ENCODE results near the gene PSMD6.

The PSMD6 gene

DNA sequence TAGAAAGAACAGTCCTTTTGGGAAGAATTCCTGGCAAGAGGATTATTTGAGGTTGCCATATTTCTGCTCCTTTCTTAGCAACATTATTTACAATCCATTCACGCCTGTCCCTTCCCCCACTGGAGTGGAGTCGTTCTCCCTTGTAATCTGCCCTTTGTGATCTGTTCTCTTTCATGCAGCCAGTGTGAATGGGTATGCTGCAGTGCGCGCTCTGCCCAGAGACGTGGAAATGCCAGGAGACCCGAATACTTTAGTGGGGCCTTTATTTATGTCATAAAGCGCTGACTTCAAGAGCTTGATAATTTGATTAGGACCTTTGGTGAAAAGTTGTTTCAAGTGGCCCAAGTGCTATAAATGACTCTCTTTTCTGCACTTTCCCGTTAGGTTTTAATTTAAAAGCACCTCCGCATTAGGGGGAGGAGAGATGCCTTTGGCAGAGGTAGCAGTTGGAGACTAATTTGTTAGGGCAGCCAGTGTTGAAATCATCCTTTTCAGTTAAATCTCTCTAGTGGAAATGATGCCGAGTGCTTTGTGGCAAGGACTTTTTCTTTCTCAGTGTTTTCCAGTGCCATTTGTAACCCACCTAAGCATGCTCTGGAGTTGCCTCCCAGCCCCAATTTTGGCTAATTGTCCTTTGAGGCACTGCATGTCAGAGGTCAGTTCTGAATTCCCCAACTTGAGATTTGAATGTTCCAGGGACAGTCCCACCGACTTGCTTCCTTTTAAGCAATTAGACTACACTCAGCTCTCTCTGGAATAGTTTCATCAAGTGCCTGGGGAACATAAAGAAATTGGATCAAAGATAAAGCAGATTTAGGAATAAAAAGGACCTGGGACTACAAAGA, 52.4 kb downstream of the PSMD6 start:
- H3K27ac ChIP-seq, result no peak overlapping the region
- no peak for TF ChIP-seq ZFX (IDR thresholded peaks at IDR 0.05)
- no peak for TF ChIP-seq CTCF (conservative IDR thresholded peaks at IDR 0.05)

DNA sequence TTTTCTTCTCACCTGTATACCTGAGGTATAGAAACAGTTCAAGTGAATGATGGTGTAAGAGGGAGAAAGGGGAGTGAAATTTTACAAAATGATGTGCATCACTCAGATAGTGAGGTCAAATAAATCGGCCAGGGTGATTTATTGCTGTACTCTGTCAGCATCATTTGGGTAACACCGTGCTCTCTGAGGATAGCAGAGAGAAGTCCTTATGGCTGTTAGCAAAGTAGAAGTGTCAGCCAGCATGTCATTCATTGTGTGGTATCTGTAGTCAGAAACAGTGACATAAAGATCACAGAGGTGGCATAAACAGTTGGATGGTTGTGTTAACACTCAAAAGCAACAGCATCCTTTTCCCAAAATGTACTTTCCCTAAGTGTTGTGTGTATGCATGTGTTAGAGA, 53.4 kb downstream of the PSMD6 start:
- no peak overlapping the region for H3K27ac ChIP-seq
- no peak for TF ChIP-seq ZFX (IDR thresholded peaks at IDR 0.05)
- no peak for TF ChIP-seq CTCF (conservative IDR thresholded peaks at IDR 0.05)

DNA sequence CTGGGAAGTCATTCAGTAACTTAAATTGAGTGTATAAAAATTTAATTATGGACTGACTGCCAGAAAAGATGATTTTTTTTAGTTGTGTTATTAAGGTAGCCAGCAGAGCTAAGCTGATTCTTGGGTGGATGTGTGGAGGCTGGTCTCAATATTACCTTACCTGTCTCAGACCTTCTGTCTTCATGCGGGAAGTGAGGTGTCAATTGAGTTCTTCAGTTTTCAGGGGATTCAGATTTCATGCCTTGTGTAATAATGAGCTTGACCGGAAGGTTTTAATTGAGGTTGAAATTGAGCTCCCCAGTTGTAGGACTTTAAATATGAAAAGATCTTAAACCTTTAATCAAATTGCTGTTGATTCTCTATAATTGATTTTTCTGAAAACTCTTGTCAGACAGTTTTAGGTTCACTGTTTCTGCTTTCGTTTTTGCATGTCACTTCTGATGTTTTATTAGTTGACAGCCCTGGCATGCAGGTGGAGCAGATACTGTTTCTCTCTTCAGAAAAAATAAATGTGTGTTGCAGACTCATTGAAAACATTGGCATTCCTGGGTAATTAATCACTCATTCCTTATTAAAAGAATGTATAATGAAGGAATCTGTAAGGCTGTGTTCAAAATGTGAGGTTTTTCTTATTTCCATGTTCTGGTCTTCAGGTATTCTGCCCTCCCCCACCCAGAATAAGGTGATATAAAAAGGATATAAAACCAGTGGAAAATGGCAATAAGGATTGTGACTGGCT, 54.5 kb downstream of the PSMD6 start:
- no peak overlapping the region for H3K27ac ChIP-seq
- TF ChIP-seq ZFX (IDR thresholded peaks at IDR 0.05), result no peak
- TF ChIP-seq CTCF (conservative IDR thresholded peaks at IDR 0.05), result no peak

- H3K27ac ChIP-seq, result no peak overlapping the region
- TF ChIP-seq CTCF (conservative IDR thresholded peaks at IDR 0.05) (no peak), ZFX (IDR thresholded peaks at IDR 0.05) (no peak)
Observed at GRCh38 chr3:63967675-63968611, 55.4 kb downstream of the PSMD6 start.

DNA sequence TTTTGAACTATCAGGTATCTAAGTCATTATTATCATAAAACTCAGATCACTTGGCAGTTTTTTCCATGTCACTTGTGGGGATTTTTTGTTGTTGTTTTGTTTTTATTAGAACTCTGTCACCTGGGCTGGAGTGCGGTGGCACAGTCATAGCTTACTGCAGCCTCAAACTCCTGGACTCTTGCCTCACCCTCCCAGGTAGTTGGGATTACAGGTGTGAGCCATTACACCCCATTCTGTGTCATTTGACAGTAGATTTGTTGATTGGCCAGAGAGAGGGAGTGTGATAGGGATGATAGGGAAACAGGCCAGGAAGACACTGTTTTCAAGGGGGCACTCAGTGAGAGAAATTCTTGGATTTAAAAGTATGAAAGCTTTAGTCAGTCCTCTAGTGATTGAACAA, 56.4 kb downstream of the PSMD6 start:
- TF ChIP-seq CTCF (conservative IDR thresholded peaks at IDR 0.05) (no peak), ZFX (IDR thresholded peaks at IDR 0.05) (no peak)
- H3K27ac ChIP-seq, result no peak overlapping the region

DNA sequence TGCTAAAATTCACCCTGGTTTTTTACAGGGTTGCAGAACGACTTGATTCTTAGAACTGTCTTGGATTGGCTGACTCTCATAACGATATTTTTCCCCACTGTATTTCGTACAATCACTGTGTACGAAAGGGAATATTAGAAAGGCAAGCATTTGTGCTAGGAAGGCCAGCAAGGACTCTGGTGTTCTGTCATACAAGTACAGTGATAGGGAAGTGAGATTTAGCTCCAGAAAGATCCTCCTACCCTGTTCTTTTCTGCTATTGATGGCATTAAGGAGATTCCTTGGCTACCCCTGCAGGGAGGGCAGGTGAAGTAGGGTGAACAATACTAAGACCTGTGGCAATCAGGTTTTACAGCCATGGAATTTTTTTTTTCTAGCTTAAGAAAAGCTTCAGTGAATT, 57.3 kb downstream of the PSMD6 start:
- H3K27ac ChIP-seq, result no peak overlapping the region
- TF ChIP-seq CTCF (conservative IDR thresholded peaks at IDR 0.05) (no peak), ZFX (IDR thresholded peaks at IDR 0.05) (no peak)

Data from C4-2B (cell line).